ENCODE measurements around the gene TOMT. TPM values are rescaled to one million over a fixed set of nuclear protein-coding genes. Genes with fewer than 3 reads are reported as not detected.
A peak's percentile ranks its signal among the peaks of the same experiment; 100 is the strongest.

The TOMT gene
- total and polyA plus RNA-seq, 2 of the 4 experiments (the other 2 are of a cell fraction), result not detected

- no peak overlapping the region for H2BK5ac ChIP-seq (ENCODE audit: low read depth, low read length, poor library complexity, severe bottlenecking)
- H4K20me1 ChIP-seq (ENCODE audit: insufficient read depth, low read length), result no peaks in the 10 kb centered on the region
- ChIA-PET POLR2A (ENCODE audit: unreplicated experiment) (no interaction called here), CTCF (no interaction called here)
- TF ChIP-seq RAD21 (IDR thresholded peaks at IDR 0.05; ENCODE audit: low read length) (no peak), CEBPB (IDR thresholded peaks at IDR 0.05; ENCODE audit: low read depth, low read length) (0 out of 2 replicates have a peak, but pooled peaks have one; percentile 22)
- H3K4me1 ChIP-seq (ENCODE audit: control insufficient read depth, insufficient read depth, low read length), result no peaks in the 10 kb centered on the region
- H2BK120ac ChIP-seq (ENCODE audit: low read depth, low read length), result no peak overlapping the region
- no peak overlapping the region for H3K23ac ChIP-seq (ENCODE audit: low read depth, low read length)
- no peak overlapping the region; the same call in 1 of the 2 replicates for H4K91ac ChIP-seq (ENCODE audit: insufficient read depth, low read depth, low read length)
- no peak overlapping the region for H2BK15ac ChIP-seq (ENCODE audit: low read depth, low read length)
- H3K56ac ChIP-seq (ENCODE audit: extremely low read depth, insufficient read depth, low read length), result no peak overlapping the region
- intact Hi-C loops (cut with micrococcal nuclease), result no loop called here
- no peak overlapping the region for H2AK5ac ChIP-seq (ENCODE audit: low read depth, low read length)
- no peak overlapping the region for H3K4me3 ChIP-seq (ENCODE audit: insufficient read depth, low read depth, low read length)
- 82% methylated on average over 2 of the region's 4 CpGs; no CpG with 5 or more reads in 1 of the 2 experiments for WGBS, 2 experiments (ENCODE audit: extremely low coverage in 2 of 2, insufficient read length in 1 of 2)
- no TSS peak for BruUV-seq (replicated peaks)
- peaks cover 9% of the 10 kb centered on the region for H3K36me3 ChIP-seq (ENCODE audit: control insufficient read depth, insufficient read depth, low read length)
- H4K8ac ChIP-seq (ENCODE audit: low read depth in 2 of 2, low read length in 2 of 2), result no peak overlapping the region
- no peak overlapping the region for H3K4me2 ChIP-seq (ENCODE audit: low read depth, low read length)
- H2AK9ac ChIP-seq (replicated peaks; ENCODE audit: low read depth, low read length, poor library complexity), result no peak overlapping the region
- no peaks in the 10 kb centered on the region for H3K9me3 ChIP-seq (ENCODE audit: control insufficient read depth, insufficient read depth, low read length)
- no peak overlapping the region for H3K18ac ChIP-seq (ENCODE audit: low read depth, low read length)
- no peak overlapping the region for H2AFZ ChIP-seq (replicated peaks; ENCODE audit: low read length, poor library complexity)
- no peak overlapping the region for H2BK20ac ChIP-seq (ENCODE audit: low read depth, low read length)
- H3K79me1 ChIP-seq (ENCODE audit: low read depth in 1 of 2, low read length in 2 of 2), result peaks cover 11 to 27% of the 10 kb centered on the region in 2 experiments; a peak in 3 of 4 replicates
- H3K14ac ChIP-seq (replicated peaks; ENCODE audit: low read depth, low read length), result no peak overlapping the region
- no peak overlapping the region for H4K5ac ChIP-seq (ENCODE audit: low read depth, low read length)
- dilution Hi-C loops (cut with HindIII; ENCODE audit: low sequenced_read_pairs, unreplicated experiment), result no loop called here
- in situ Hi-C loops (cut with MboI; ENCODE audit: low sequenced_read_pairs), result no loop called here
- no peaks in the 10 kb centered on the region; the same call in 1 of the 2 replicates for H3K9me1 ChIP-seq (ENCODE audit: insufficient read depth, low read length)
- ATAC-seq (ENCODE audit: low read depth) (no peak), DNase-seq (no peak)
- no peak overlapping the region for H3K4ac ChIP-seq (ENCODE audit: low read depth, low read length)
- H3K9ac ChIP-seq (ENCODE audit: low read depth, low read length), result no peak overlapping the region
- no peak overlapping the region for H3K27ac ChIP-seq (ENCODE audit: insufficient read depth, low read length)
- no peaks in the 10 kb centered on the region for H3K27me3 ChIP-seq (ENCODE audit: control insufficient read depth, insufficient read depth, low read length)
Measured at GRCh38 chr11:72088076-72088808, 17.5 kb upstream of the TOMT start.

Measured in IMR-90 (cell line).